GM19455 (cell line): ENCODE data around the gene HIVEP3.

ENCODE experiments used
- ATAC-seq: cut with Tn5 transposase; IDR thresholded peaks from one replicate; pipeline ENCODE4 v1.9.1; 2021; ENCODE audit not compliant: unreplicated experiment

HIVEP3 gene

DNA sequence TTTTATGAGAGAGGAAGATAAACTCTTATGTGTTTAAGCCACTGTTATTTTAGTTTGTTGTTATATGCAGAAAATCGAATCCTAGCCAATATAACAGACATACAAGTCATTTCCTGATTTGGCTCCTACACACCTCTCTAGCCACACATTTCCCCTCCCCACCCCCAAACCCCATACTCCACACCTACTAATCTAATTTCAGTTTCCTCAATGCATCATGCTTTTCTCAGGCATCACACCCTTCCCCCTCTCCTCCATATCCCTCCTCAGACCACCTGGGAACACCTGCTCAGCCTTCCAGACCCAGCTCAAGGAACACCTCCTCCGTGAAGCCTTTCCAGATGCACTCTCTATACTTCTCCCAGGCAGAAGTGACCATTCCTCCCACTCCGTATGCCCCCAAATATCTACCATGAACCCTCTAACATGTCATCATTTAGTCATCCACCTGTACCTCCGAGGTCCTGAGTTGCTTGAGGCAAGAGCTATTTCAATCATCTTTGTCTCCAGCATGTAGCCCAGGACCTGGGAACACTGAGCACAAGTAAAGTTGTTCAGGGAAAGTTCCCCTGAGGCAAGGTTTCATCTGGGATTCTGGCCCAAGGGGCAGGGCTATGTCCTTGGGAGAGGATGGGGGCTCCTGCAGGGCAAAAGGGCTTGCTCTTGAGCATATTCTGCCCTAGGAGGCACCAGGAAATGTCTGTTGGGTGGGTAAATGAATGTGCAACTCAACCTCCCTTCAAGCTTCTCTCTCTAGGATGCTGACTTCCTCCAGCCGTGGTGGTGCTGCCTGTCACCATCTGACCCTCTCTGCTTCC lies 126.8 kb downstream of the HIVEP3 start:
- ATAC-seq, result no peak

DNA sequence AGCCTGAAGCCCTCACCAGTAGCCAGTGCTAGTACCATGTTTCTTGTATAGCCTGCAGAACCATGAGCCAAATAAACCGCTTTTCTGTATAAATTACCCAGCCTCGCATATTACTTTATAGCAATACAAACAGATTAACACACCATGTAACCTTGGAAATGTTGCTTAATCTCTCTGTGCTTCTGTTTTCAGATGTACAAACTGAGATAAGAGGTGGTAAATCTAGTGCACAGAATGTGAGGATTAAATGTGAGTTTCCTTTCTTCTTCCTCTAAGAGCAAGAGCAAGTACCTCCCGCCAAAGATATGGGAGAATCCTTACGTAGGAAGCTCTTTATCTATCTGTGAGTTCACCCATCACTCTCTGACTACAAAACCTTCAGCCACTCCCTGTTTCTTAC lies 128.4 kb downstream of the HIVEP3 start:
- ATAC-seq, result no peak

DNA sequence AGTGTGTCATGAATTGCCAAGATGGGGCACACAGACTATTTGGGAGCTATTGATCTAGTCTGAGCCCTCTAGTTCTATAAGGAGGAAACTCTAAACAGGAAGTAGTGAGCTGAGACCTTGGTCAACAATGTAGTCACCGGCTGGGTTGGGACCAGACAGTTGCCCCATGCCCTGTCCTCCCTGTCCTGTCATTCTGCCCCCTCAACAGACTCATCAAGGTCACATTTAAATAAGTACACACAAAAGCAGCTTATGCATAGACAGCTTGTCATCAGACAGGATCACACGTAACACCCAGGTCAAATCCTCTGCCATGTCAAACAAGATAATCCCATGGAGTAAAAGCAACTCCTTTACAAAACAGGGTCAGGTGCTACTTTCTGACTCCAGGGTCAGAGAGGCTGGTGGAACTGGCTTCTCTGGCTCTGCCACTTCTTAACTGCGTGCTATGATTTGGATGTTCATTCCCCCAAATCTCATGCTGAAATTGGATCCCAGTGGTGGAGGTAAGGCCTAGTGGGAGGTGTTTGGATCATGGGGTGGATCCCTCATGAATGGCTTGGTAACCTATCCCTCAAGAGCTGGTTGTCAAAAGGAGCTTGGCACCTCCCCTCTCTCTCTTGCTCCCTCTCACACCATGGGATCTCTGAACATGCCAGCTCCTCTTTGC lies 128.9 kb downstream of the HIVEP3 start:
- no peak for ATAC-seq

DNA sequence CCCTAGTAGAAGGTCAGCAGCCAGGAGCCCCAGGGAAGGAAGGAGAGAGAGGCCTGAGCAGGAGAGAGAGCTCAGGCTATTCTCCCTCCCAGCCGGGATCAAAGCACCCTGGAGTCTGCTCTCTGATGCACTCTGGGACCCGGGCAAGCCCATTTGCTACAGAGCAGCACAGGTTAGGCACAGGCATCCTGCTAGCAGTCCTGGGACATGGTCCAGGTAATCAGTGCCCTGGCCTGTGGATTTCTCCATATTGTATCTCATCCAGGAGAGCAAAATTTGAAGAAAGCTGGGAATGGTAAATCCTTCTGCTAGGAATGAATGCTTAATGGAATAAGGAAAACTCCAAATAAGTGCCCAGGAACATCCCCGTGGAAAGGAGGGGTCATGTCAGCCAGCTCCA lies 130.3 kb downstream of the HIVEP3 start:
- ATAC-seq, result no peak

DNA sequence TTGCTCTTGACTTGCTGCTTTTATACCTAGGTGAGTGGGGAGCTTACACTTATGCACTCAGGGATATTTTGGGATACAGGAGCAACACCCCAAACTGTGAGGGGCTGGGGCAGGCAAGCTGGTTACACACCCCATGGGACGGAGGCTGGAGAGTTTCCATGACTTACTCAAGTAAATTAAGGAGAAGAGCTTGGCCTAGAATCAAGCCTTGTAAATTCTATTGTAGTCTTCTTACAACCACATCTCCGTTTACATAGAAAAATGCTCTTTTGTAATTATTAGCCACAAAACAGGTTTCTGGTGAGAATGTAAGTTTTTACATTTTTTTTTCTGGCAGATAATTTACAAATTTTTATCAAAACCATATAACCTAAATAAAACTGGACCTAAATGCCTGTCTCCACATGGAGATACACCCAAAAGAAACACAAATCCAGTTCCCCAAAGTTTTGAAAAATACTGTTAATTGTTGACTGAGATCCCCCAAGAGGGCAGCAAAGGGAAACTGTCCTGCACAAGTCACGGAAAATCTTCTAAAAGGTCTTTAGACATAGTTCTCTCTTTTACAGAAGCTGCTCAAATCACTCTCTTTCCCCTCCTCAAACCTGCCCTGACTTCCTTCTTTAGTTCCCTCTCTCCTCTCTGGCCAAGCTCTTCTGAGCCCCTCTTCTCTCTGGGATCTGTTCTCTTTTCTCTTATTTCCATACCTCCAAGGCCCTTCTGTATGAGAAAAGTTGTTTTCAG lies 134.0 kb downstream of the HIVEP3 start:
- no peak for ATAC-seq

DNA sequence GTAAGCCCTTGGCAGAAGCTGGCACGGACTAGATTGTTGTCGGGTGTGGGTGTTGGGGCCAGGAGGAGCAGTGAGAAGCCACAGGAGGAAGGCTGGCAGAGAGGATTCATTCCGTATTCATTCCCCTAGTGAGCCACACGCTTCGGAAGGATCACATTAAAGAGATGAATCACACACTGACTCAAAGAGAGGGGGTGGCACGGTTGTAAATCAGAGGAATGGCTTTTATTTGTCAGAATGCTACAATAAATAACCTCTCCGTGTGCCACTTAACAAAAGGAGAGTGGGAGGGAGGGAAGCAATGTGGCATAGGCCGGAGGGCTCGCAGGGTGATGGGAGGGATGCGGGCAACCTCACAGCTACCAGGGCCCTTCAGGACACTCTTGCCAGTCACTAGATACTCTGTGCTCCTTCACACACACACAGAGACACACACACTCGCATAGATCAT lies 135.5 kb downstream of the HIVEP3 start:
- no peak for ATAC-seq

DNA sequence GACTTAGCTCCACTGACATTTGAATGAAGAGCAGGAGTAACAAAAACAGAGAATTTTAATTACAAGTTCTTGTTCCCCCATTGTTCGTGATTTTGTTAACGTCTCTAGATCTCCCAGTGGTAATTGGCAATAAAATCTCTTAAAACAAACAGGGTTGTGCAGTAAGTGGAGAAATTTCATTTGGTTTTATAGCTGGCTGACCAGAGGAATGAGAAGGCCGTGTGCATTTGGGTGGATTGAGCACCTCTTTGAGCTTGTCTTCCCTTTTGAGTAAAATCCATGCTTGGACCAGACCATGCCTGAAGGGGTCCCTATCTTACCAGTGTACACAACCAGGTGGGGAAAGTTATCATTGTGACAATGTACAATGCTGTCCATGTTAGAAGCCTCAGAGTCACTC lies 137.8 kb downstream of the HIVEP3 start:
- ATAC-seq, result no peak

DNA sequence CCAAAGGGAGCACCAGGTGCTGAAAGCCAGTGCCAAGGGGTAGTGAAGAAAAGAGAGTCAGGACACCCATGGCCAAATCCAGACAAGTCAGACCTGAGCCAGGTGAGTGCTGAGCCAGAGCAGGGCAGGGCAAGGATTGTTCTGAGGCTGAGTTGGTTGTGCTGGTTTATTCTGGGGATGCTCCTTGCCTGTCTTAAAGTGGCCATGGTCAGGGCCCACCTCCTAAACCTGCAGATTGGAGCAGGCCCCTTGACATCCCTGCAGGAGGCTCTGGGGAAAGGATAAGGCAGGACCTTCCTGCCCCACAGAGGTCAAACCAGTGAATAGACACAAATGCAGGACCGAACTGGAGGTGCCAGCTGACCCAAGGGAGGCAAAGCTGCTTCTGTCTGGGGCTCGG lies 138.4 kb downstream of the HIVEP3 start:
- ATAC-seq, result no peak

DNA sequence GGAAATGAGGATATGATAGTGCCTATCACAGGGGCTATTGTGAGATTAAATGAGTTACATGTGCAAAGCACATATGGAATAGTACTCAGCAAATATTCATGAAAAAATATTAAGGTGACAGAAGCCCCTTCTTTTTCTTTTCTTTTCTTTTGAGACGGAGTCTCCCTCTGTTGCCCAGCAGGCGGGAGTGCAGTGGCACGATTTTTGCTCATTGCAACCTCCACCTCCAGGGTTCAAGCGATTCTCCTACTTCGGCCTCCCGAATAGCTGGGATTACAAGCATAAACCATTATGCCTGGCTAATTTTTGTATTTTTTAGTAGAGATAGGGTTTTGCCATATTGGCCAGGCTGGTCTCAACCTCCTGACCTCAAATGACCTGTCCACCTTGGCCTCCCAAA lies 139.4 kb downstream of the HIVEP3 start:
- no peak for ATAC-seq

DNA sequence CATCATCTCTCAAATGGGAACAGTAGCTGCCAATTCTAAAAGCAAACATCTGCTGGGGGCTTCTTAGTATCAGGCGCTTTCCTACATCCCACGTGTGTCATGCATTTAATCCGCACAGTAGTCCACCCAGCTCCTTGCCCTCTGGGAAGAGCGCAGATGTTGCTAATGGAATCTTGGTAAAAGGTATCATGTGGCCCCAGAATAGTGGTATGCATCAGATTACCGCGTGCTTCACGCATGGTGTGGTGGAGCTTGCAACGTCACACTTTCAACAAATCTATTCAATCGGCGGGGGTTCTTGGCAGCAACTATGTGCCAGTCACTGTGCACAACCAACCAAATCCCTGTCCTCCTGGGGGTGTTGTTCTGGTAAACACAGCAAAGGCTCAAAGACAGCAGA lies 141.0 kb downstream of the HIVEP3 start:
- no peak for ATAC-seq

DNA sequence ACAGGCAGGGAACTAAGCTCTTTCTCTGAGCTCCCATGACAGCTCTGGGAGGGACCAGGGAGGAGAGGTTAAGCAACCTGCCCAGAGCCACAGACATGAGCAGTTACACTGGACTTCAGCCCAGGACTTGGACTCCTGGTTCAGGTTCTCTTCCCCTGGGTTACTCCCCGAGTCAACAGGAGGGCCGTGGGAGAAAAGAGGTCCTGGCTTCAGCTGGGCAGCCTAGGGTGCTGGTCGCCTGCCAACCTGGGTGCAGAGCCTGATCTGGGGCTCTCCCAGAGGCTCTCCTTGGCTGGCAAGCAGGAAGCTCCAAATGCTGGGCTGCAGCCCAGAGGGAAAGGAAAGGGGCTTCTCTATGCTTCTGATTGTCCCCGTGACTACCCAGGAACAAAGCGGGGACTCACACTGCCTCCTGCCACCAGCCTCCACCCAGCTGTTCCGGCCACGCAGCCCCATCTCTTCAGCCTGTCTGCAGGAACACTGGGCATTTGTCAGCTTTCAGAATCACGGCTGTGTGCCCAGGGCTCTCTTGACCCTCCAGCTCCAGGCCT lies 141.8 kb downstream of the HIVEP3 start:
- no peak for ATAC-seq

DNA sequence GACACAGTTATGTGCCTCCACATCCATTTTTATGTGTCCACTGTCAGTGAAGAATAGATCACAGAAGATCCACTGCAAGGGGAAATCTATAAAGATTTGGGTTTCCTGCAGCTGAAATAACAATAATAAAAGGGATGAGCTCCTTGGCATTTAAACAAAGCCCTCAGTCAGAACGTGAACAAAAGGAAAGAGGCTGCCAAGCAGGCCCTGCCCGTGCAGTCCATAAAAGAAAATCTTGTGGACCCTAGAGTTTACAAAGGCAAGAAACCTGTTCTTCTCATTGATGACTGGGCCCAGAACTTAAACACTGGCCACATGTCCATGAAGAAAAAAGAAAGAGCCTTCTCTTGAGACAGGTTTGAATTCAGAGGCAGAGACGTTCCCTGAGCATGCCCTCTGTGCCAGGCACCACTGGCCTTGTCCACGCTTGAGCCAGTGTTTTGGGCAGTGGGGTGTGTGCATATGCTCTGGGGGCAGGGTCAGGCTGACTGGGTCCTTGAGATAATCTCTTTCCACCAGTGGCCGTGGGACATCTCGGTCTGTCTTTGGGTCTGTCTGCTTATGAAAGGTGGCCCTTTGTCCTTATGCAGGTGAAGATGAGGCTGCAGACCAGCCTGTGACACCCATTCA lies 142.7 kb downstream of the HIVEP3 start:
- no peak for ATAC-seq

DNA sequence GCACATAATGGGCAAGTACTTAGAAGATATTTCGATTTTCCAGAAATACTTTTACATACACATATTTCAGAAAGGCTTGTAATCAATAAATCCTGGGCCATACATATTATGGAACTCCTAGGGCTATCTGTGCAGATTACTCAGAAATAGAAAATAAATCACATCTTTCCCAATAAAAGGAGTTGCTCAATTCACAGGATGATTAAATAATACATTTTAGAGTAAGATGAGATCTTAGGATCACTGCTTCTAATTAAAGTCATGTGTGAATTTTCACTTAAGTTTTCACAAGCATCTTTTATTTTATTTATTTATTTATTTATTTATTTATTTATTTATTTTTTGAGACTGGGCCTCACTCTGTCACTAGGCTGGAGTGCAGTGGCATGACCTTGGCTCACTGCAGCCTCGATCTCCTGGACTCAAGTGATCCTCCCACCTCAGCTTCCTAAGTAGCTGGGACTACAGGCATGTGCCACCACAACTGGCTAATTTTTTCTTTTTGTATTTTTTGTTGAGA lies 144.2 kb downstream of the HIVEP3 start:
- no peak for ATAC-seq

DNA sequence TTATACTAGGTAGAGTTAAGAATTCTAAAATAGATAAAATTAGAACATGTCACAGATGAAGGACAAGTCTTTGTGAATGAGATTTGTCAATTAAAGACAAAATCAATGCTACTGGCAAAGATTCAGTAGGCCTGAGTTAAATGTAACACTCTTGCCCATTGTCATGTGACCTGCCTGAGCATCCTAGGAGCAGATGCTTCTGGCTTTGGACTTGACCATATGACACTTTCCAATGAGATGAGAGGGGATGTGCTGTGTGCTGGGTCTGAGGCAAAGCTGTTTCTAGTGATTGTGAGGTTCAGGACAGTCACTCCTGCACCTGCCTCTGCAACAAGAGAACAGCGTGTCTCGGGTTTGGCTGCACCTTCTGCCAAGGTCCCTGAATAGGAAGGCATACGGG lies 144.9 kb downstream of the HIVEP3 start:
- ATAC-seq, result no peak

DNA sequence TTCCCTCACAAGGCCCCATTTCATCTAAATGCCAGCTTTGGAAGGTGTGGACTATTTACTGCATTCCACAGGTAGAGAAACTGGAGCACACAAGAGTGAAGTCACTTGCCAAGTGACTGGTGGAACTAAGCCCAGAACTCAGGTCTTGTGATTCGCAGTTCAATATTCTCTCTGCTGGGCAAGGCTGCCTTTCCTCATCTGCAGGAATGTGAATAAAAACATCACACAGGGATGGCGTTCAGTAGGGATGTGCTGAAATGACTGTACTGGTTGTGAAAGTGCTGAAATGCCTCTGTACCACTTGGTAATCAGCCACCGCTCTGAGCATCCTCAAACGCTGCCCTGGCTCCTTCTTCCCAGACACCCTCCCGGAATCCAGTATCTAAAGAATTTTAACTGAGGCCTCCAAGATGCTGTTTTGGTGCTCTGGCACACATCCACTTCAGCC lies 145.6 kb downstream of the HIVEP3 start:
- no peak for ATAC-seq

DNA sequence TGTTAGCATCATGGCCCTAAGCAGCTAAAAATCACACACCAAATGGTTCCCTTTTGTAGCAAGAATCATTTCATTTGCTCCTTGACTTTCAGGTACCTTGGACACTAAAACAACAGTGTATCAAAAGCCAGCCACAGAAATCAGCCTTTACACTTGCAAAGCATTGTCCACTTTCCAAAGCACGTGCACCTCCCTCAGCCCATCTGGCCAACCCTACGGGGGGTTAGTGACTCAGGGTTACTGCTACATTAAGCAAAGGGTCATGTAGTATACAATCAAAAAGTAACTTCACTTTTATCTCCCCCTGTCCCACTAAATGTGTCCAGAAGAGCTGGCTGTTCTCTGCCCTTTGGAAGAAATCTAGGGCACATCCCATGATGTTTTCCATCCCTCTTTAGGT lies 149.7 kb downstream of the HIVEP3 start:
- ATAC-seq, result no peak

DNA sequence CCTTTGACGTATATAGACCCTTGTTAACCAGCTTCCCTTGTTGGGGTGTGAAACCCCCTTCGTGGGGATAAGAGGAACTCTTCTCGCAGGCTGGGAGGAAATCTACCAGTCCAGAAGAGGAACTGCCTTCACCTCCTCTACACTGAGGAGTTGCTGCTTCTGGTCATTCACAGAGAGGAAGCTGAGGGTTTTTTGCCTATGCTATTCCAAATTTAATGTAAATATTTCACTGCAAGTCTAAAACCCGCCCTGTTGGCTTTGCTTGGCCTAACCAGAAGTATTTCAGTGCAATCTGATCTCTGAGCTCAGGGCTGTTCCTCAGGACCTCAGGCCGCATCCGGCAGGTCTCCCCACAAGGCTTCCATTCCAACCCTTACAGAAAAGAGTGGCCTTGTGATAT lies 150.1 kb downstream of the HIVEP3 start:
- ATAC-seq, result no peak

DNA sequence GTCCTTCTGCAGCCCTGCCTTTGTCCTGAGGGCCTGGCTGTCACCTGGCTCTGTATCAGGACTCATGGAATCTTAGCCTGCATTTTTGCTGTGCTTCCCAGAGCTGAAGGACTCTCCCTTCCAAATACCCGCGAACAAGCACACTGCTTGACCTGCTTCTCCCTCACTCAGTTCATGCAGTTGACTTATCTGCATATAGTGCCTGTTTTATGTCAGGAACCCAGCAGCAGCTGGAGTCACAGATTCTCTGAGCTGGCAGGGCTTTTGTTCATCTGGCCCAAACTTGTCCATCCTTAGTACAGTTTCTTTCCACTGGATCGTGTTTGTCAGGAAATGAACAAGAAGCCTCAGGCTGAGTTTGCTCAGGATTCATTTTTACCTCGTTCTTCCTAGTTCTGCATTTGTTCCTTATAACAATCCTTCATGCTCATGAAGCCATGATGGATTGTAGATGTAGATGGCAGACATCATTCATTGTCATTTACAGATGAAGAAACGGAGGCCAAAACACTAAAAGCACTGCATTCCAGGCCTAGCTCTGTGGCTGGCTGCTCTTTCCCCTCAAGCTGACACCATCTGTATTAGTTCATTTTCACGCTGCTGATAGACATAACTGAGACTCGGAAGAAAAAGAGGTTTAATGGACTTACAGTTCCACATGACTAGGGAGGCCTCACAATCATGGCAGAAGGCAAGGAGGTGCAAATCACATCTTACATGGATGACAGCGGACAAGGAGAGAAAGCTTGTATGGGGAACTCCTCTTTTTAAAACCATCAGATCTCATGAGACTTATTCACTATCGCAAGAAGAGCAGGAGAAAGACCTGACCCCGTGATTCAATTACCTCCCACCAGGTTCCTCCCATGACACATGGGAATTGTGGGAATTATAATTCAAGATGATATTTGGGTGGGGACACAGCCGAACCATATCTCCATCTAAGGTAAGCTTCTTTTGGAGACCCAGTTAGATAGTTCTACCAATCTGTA lies 150.9 kb downstream of the HIVEP3 start:
- no peak for ATAC-seq

DNA sequence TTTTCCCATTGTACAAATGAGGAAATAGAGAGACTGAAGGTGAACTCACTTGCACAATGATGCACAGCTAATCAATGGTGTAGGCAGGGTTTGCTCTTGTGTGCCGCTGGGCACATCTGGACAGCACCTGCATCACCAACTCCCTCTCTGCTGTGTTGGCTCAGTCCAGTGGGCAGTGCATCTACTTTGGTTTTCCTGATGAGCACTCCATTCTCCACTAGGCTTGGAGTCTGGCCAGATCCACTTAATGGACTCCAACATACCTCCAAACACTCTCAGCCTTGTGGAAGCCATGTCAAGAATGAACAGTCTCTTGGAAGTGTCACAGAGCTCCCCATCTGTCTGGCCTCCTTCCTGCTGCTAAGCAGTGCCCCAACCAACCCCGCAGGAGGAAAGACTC lies 152.2 kb downstream of the HIVEP3 start:
- no peak for ATAC-seq

DNA sequence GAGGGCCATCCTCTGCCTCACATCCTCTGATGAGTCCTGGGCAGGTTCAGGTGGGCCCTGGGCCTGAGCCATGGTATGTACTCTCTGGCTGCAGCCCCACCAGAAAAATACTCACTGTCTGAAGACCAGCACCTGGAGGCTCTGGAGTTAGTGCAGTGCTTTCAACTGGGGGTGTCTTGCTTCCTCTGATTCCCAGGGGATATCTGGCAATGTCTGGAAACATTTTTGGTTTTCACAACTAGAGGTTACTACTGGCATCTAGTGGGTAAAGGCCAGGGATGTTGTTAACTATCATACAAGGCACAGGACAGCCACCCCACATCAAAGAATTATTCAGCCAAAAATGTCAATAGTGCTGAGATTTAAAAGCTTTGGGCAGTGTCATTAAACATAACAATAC lies 152.7 kb downstream of the HIVEP3 start:
- ATAC-seq, result no peak
